Sigmoid colon (tissue), 4 donors: ENCODE results near the gene UVRAG.

Experiments used
- EP300 ChIP-seq, 4 donors: sonication (generic); formaldehyde crosslinking; IDR thresholded peaks; one replicate each; pipeline ENCODE4 v1.6.1; 2017; ENCODE audit warnings: antibody characterized with exemption in 4 of 4
- POLR2A ChIP-seq, 2 donors: fragments of 450-650 bp; IDR thresholded peaks; one replicate each; pipeline ENCODE4 v1.6.1; 2016; ENCODE audit warnings: antibody characterized with exemption in 2 of 2, mild to moderate bottlenecking in 2 of 2, moderate library complexity in 2 of 2
- TF ChIP-seq, protein P1 (sequence below), 4 experiments: fragments of 450-650 bp in 3 of 4; fragments of 200-600 bp in 1 of 4; IDR thresholded peaks; one replicate each; pipeline ENCODE4 v1.5.1; 2016 to 2019; ENCODE audit warnings: antibody characterized with exemption in 4 of 4, mild to moderate bottlenecking in 3 of 4, moderate library complexity in 2 of 4

DNA sequence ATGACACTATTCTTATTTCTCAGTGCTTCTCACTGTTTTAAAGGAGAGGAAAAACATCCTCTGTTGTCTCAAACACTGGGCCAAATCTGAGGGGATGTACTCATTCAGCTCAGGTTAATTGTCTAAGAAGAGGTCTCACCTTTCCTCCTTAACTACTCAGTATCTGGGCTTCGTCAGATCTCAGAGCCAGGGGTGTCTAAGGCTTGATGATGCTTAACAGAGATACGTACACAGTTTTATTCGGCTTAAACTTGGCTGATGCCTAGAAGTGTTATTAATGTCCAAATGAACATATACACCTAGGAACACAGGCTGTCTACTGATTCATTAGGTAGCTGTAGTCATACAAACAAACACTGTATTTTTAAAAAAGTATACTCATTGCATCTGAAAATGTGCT lies 85.8 kb downstream of the UVRAG start:
- TF ChIP-seq, protein P1, sequence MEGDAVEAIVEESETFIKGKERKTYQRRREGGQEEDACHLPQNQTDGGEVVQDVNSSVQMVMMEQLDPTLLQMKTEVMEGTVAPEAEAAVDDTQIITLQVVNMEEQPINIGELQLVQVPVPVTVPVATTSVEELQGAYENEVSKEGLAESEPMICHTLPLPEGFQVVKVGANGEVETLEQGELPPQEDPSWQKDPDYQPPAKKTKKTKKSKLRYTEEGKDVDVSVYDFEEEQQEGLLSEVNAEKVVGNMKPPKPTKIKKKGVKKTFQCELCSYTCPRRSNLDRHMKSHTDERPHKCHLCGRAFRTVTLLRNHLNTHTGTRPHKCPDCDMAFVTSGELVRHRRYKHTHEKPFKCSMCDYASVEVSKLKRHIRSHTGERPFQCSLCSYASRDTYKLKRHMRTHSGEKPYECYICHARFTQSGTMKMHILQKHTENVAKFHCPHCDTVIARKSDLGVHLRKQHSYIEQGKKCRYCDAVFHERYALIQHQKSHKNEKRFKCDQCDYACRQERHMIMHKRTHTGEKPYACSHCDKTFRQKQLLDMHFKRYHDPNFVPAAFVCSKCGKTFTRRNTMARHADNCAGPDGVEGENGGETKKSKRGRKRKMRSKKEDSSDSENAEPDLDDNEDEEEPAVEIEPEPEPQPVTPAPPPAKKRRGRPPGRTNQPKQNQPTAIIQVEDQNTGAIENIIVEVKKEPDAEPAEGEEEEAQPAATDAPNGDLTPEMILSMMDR (IDR thresholded peaks at IDR 0.05), result no peak
- TF ChIP-seq POLR2A (IDR thresholded peaks at IDR 0.05) (no peak), EP300 (IDR thresholded peaks at IDR 0.05) (no peak)
